ENCODE measurements around the gene GRAMD1C.
A peak's percentile ranks its signal among the peaks of the same experiment; 100 is the strongest.
"Not testable (repeated sequence)": the region's sequence is repeated elsewhere in the genome, so short reads cannot be mapped to it uniquely, and the experiment has no call there.

Gene GRAMD1C

DNA sequence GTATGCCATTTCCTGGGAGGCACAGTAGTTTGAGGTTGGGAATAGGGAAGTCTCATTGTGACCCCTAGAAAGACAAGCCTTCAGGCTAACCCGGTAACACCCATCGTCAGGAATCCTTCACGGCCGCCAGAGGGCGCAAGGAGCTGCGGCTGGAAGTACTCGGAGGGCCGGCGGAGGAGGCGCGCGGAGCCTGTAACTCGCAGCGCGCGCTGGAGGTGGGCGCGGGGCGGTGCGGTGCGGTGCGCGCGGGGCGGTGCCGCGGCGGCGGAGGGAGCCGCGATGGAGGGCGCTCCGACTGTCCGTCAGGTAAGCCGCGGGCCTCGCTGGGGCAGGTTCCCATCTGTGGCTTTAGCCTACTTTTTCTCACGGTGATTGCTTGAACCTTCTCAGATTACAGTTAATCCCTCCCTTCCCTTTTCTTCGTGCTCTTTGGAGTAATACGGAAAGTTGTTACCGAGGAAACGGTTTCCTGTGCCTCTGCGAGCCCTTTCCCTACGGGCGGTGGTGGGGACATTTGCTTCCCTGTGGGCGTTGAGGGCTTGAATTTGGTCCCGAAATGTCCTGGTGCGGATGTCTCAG is at the start of gene GRAMD1C:
Gene GRAMD1C (plus strand): TSS at position 158 of the 579 bp plus-strand sequence. CDS start 122 bp downstream, at position 280.
- DNase-seq, result peak; percentile 92

DNA sequence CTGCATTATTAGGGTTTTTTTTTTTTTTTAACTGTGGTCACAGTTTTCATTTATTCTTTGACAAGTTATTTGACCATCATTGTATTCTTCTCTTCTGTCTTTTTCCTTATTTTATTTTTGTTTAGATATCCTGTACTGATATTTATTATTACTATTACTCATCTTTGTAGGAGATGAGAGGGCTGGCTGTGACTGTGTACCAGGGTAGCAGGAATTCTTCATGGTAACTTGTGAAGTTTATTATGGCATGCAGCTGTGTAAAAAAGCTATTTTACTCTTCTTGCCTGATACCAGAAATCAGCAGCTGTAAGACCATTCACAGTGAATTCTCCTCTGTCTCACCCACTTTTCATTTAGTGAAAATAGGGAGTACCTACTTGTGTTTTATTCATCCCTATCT is 47.2 kb upstream of the GRAMD1C start:
- DNase-seq, result no peak

DNA sequence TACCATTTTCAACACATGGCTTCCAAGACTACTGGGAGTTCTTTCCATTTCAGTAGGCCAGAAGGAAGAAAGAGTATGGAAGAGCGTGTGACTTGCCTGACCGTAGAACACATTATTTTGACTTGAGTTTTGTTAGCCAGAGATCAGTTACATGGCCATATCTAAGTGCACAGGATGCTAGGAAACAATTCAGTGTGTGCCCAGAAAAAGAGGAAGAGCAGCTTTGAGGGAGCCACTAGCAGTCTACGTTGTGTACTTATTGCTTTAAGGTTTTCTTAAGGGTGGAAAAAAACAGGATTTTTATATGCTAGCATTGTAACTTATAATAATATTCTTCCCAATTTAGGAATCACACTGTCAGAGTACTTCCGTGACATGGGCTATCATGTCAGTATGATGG is 44.1 kb upstream of the GRAMD1C start:
- DNase-seq, result no peak

DNA sequence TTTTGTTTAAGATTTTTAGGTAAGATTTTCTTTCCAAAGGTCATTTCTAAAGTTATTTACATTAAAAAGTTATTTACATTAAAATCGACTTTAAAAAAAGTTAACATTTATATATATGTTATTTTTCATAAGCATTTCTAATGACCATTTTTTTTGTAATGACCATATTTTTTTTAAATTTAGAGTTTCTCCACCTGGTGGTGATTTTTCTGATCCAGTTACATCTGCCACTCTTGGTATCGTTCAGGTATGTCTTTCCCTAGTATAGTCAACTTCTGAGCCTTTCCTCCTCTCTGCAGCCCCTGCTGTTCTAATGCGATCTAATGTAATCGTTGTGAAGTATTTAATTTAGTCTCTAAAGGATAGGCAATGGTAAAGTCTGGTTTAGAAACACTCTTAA is 42.9 kb upstream of the GRAMD1C start:
- no peak for DNase-seq

DNA sequence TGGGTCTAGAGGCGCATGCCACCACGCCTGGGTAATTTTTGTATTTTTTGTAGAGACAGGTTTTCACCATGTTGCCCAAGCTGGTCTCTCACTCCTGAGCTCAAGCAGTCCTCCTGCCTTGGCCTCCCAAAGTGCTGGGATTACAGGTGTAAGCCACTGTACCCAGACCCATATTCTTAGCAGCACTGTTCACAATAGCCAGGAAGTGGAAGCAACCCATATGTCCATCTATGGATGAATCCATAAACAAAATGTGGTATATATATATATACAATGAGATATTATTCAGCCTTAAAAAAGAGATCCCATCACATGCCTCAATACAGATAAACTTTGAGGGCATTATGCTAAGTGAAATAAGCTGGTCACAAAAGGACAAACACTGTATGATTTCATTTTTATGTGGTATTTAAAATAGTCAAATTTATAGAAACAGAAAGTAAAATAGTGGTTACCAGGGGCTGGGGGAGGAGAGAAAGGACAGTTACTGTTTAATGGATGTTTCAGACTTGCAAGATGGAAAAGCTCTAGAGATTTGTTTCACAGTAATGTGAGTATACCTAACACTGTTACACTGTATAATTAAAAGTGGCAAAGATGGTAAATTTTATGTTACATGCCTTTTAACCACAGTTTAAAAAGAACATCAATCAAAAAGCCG is 35.7 kb upstream of the GRAMD1C start:
- no peak for DNase-seq

DNA sequence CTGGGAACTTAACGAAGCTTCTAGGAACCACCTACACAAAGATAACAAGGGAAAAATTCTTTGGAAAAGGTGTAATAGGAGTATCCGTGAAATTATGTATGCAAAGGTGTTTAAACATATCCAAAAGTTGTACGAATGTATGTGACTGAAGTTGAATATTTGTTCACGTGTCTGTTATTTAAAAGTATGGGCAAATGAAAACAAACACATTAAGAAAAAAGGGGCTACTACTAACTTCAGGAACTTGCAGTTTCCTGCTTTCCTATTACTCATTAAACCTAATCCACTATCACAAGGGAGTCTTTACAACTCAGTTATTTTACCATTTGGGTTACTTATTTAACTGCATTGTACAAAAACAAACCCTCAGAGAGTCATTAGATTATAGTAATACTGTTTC is 33.9 kb upstream of the GRAMD1C start:
- no peak for DNase-seq

DNA sequence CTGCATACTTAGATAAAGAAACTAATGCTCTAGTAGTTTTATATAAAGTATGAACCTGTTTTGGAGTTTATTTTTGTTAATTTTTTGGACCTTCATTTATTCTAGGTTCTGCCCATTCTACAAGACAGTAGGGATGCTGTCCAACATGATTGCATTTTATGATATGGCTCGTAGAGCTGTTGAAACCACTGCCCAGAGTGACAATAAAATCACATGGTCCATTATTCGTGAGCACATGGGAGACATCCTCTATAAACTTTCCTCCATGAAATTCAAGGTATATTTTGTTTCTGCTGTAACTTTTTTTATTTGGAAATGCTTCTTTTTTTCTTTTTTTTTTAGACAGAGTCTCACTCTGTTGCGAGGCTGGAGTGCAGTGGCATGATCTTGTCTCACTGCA is 33.3 kb upstream of the GRAMD1C start:
- DNase-seq, result no peak

DNA sequence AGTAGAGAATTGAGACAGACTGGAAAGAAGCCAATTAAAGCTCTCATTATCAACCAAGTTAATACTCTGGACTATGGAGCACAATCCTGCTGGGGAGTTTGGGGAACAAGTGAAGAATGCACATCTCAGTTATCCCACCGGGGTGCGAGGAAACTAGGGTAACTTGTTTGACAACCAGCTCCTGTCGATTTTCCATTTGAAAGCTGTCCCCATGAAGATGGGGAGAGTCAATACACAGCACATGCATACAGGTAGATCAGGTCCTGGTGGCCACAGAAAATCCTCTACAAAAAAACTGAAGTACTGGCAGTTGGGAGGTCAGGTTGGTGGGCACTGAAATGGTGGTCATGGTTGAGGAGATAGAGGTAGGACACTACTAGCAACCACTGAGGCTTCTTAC is 25.7 kb upstream of the GRAMD1C start:
- no peak for DNase-seq

DNA sequence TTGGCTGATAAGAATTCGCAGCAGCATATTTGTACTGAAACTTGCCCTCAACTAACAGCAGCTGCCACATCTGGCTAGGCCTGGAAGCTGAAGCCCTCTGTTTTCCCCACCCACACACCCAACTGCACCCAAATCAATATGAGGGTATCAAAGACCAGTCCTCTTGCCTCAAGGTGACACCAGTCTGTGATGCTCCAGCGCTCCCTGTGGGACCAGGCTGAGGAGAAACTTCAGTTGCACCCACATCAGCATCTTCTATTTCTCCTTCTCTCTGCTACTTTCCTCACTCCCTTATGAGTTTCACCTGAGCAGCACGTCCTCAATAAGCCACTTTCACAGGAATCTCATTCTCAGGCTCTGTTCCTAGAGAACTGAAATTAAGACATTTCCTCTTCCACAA is 18.7 kb upstream of the GRAMD1C start:
- DNase-seq, result no peak

DNA sequence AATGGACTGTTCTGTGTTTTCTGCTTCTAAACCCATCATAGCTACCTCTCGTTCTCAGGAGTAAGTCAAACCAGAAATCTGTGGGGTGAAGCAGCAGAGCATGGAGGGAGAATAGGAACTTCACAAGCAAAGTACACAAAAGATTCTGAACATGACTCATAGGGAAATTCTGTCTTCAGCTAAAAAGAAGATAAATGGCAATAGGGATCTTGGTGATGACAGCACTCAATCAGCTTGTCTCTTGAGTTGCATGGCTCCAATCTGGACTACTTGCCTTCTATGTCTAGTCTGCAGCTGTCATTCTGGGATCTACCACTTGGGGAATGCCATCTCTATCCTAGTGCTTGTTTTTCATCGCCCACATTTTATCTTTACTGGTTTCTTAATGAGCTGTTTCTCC is 13.5 kb upstream of the GRAMD1C start:
- DNase-seq, result no peak

DNA sequence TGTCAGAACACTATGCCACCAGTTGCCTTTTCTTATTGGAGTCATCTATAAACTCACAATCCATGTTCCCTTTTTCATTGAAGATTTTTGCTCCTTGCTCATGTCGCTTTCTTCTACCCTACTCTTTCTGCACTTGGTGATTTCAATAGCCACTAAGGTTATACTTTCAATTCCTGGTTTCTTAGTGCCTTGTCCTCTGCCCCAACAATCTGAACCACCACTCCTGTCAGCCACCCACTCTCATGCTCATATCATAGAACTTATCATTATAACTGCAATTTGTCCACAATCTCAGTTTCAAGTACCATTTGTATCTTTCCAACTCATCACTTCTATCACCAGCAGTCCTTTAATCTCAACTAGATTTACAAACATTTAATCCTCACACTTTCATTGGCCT is 10.0 kb upstream of the GRAMD1C start:
- DNase-seq, result no peak

DNA sequence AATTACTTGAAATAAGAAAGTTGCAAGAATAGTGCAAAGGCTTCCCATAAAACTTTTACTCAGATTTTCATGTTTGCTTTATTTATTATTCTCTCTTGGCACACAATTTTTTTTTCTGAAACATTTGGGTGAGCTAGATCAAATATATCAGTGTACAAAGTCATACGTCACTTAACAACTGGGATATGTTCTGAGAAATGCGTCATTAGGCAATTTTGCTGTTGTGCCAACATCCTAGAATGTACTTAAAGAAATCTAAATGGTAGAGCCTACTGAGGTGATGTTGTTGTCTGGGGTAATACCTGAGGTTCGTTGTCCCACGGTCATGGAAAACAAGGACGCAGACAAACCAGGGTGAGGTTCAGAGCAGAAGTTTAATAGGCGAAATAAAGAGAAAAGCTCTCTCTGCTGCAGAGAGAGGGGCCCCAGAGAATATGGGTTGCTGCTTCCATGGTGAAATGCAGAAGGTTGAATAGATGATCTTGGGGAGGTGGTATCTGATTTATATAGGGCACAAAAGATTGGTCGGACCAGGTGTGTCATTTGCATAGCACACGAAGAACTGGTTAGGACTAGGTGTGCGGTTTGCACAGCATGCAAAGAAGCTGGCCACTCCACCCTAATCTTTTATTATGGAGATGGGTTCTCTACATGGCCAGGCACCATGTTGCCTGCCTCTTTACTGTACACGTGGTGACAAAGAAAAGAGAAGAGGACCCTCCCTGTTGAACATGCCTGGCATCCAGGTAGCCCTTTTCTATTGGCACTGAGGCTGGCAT is 8.8 kb upstream of the GRAMD1C start:
- DNase-seq, result no peak

DNA sequence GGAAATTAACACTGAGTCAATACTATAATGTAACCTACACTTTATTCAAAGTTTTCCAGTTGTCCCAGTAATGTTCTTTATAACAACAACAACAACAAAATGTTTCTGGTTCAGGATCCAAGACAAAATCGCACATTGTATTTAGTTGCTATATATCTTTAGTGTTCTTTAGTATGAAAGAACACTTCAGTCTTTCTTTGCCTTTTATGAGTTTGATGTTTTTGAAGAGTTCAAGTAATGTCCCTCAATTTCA is 7.6 kb upstream of the GRAMD1C start:
- DNase-seq, result no peak

DNA sequence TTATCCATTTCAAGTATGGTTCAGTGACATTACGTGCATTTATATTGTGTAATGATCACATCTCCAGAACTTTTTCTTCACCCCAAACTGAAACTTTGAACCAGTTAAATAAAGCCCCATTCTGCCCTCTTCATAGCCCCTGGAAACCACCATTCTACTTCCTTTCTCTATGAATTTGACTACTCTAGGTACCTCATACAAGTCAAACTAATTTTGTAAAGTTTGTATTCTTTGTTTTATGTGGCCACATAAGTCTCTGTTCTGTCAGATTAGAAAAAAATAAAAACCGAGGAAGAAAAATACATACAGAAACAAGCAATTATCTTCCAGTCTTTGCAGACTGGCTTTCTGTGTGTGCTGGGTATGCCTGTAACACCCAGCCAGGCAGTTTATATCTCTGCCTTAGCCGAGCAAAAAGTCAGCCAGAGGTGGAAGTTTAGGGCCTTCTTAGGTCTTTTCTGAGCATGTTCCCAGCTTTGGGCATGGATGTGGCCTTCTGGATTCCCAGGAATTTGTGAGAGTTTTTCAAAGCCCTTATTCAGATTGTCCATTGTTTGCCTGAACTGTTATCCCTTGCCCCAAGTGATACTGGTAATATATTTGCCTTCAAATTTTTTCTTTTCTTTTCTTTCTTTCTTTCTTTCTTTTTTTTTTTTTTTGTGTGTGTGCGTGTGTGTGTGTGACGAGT is 6.0 kb upstream of the GRAMD1C start:
- no peak for DNase-seq

DNA sequence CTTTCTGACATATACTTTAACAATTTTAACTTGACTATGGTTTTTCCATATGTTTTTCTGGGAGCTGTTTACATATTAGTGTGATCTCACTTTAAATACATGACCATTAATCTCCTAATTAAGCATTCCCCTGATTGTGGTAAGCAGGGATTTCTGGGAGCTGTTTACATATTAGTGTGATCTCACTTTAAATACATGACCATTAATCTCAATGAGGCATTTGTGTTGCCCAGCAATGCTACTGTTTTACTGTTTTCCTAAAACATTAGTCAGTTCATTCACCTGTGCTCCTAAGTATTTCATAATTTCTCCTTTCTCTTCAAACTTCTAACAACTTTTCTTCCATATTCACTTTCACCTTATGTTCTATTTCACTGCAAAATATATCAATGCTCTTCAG is 3.6 kb upstream of the GRAMD1C start:
- DNase-seq, result no peak

DNA sequence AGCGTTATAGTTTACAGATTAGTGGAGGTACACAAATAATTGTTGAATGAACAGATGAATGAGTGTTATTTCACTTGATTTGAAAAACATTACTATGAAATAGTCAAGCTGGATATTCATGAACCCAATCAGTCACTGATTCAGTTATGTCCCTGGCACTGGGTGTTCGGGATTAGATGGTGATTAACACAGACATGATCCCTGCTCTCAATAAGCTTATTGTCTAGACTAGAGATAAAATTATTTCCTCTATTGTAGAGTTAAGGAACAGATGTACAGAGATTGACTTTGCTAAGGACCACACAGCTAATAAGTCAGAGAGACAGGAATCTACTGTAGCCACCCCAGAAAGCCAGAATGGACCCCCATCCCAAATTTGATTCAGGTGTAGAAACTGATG is 963 bp downstream of the GRAMD1C start:
- DNase-seq, result no peak

DNA sequence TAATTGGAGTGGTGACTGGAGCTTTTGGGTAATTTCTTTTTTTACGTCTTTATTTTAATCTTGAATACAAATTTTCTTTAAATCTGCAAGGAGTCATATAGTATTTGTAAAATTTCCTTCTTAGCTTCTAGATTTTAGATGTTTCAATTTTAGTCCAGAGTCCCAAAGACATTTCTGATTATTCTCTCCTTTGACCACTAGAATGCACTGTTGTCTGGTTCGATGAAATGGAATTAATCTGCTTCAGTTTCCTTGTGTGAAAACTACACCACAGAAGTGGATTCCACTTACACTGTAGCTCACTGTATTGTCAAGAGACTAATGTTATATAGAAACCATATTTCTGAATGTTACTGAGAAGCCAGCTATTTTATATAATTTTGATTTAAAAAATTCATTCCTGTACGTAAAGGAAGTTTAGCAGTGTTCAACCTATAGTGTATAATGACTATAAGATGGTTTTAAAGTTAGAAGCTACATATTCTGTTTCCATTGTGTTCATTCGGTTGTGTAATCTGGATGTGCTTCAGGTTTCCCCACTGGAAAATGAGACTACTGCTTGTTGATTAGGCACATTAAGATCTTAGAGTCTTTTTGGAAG is 6.1 kb downstream of the GRAMD1C start:
- DNase-seq, result peak; percentile 39

DNA sequence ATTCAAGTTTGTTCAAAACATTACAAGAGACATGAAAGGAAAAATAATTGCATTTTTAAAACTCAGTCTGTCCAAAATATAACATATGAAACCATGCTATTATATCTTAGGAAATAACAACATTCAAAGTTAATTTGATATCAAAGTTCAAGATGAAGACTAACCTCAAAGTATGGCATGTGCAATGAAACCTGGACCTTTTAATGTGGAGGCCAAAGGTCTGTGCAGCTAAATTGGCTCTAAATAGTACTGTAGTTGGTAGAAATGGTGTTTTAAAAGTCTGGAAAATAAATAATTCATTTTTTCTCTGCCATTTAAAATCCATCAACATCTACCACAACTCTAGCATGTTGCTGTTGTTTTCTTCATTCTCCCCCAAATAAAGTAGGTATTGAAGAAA is 8.7 kb downstream of the GRAMD1C start:
- no peak for DNase-seq

DNA sequence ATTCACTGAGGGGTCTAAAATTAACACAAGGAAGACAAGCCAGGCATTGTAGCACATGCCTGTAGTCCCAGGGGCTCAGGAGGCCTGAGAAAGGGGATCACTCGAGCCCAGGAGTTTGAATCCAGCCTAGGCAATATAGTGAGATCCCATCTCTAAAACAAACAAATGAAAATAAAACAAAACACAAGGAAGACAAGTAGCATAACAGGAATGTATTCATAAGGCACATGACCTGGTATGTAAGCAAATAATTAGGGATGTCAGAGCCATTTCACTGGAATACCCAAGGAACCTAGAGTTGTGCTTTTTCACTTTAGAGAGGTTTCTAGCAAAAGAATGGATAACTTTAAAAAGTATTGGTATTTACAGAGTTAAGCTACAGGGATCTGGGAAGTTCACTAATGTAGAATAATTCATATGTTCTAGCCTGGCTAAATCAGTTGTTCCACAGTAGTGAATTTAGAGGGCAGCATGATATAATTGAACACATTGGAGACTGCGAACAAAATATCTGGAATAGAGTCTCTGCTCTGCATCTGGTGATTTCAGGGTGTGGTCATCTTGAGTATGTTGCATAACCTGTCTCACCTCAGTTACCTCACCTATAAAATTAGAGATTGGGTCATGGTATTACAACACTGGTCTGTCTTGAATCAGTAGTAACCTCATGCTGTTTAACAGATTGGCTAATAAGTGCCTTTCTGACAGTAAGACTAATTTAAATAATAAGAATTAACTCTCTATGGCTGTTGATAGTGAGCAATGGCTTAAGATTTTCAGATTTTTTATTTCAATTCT is 9.3 kb downstream of the GRAMD1C start:
- no peak for DNase-seq

DNA sequence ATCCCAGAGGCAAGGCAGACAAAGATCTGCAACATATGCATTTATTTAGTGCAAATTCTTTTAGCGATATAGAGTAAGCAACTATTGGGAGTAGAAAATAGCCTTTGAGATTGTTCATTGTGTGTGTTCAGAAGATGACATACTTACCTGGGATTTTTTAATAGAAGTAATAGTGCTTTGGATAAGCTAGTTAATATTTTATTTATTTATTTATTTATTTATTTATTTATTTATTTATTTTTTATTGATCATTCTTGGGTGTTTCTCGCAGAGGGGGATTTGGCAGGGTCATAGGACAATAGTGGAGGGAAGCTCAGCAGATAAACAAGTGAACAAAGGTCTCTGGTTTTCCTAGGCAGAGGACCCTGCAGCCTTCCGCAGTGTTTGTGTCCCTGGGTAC is 10.5 kb downstream of the GRAMD1C start:
- DNase-seq, result not testable (repeated sequence)

DNA sequence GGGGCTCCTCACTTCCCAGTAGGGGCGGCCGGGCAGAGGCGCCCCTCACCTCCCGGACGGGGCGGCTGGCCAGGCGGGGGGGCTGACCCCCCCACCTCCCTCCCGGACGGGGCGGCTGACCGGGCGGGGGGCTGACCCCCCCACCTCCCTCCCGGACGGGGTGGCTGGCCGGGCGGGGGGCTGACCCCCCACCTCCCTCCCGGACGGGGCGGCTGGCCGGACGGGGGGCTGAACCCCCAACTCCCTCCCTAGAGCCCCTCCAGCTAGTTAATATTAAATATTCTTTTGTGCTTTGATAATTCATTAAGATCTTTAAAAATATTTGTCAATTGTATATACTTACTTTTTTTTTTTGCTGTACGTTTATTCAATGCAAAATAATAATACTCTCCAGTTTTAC is 11.3 kb downstream of the GRAMD1C start:
- not testable (repeated sequence) for DNase-seq

DNA sequence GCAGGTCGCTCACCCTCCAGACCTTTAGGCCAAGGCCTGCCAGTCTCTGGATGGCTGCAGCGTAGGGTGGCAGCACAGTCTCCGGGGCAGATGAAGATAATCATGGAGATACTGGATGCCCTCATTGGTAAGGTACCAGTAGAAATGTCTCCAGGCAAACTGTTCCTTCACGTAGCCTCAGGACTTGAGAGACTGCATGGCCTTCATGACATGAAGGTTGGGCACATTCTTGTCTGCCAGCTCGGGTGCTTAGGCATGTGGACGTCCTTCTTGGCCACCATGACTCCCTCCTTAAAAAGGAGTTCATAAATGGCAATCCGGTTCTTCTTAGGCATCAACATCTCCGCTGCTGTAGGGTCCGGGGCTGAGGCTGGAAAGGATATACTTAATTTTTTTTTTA is 11.8 kb downstream of the GRAMD1C start:
- DNase-seq, result not testable (repeated sequence)

DNA sequence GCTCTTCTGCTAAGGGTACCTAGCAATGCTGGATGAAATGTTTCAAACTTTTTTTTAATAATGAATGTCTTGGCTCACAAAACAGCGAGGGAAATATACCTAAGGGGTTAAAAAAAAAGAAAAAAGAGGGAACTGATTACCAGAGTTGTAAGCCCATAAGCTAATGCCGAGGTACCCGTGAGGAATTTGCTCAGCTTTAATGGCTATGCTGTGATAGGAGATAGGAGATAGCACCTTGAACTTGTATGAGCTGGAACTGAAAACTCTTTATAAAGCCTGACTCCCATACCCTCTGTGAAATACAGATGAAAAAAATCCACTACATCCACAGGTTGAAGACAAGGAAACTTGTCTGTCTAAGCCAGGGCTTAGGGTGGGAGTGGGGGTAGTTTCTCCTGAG is 13.9 kb downstream of the GRAMD1C start:
- DNase-seq, result no peak
